ENCODE results near the gene CHD2. TPM values are rescaled to one million over a fixed set of nuclear protein-coding genes. Genes with fewer than 3 reads are reported as not detected.
"Not testable (repeated sequence)": the region's sequence is repeated elsewhere in the genome, so short reads cannot be mapped to it uniquely, and the experiment has no call there.

CHD2 gene
- polyA plus RNA-seq, 3 donors from 2014 or later: 24.7 to 77.7 (median 36.9) TPM

DNA sequence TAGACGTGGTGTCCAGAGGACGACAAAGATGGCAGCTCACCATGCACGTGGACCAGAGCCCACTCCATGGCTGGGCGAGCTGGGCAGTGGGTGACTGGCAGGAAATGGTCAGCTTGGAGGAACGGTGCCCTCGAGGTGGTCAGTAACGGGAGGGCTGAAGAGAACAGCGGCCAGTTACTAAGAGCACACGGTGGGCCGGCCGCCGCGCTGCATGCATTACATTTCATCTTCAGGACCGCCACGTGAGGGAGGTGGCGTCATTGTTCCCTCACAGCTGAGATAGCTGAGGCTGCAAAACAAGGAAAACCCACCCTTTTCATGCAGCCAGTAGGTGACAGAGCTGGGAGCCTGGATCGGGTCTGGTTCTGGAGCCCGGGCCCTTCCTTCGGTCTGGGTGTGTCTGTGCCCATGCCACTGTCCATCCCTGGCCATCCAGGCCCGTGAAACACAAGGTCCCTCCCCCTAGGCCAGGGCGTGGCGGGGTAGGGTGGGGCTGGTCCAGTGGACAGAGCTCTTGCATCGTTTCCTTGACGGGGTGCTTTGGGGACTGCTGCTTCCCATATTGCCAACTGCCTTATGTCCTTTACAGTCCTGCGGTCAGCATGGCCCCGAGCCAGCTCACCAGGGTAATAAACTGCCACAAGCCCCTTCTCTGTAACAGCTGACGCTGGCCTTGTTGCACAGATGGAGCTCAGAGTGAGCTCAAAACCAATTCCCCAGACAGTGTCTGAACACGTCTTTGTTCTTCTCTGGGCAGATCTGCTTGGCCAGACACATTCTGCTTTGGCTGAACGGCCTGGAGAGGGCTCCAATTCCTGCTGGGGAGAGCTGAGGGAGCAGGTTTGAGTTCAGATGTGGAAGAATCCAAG lies 137.1 kb downstream of the CHD2 start:
- Mint-ChIP-seq H3K36me3 (no peaks in the 10 kb centered on the region), H3K4me3 (no peak overlapping the region), H3K27me3 (ENCODE audit: low read depth in 3 of 3) (peaks cover 2 to 4% (median 4%) of the 10 kb centered on the region in 3 donors), H3K9me3 (no peaks in the 10 kb centered on the region), H3K4me1 (peaks cover 7% of the 10 kb centered on the region in 2 donors), H3K27ac (no peak overlapping the region)
- no peak for DNase-seq

DNA sequence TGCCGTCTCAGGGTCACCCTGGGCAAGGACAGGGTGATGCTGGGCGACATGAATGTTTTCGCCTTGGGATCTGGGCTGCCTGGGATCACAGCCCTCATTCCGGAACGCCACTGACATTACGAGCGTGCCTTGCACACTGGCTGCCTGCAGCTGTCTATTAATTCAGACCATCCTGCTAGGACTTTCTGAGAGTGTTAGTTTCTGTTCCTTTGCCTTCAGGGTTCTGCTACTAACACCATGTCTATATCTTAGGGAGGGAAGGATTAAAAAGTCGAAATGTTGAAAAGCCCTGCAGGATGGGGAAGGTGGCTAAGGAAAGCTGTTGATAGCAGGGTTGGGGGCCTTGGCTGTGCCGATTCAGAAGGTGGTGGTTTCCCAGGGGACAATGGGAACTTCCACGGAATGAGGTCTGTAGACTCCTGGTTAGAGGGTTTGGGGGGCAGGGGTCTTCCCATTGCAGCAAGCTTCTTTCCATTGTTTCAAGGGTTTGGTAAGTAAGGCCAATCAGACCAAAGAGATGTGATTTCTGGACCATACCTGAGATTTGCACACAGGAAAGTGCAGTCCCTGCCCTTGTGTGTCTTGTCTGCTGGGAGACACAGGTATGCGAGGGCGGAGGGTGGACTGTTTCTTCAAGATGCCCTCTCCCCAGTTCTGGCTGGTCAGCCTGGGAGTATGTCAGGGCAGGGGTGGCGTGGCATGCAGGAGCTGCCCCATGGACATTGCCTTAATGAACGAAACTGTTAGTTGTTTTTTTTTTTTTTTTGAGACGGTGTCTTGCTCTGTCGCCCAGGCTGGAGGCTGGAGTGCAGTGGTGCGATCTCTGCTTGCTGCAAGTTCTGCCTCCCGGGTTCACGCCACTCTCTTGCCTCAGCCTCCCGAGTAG lies 137.9 kb downstream of the CHD2 start:
- H3K36me3 Mint-ChIP-seq: no peaks in the 10 kb centered on the region
- DNase-seq: no peak
- no peak overlapping the region for H3K4me3 Mint-ChIP-seq
- H3K9me3 Mint-ChIP-seq: no peaks in the 10 kb centered on the region
- peaks cover 7% of the 10 kb centered on the region in 2 donors for H3K4me1 Mint-ChIP-seq
- H3K27me3 Mint-ChIP-seq (ENCODE audit: low read depth in 3 of 3): peaks cover 2 to 4% (median 4%) of the 10 kb centered on the region in 3 donors
- H3K27ac Mint-ChIP-seq: no peak overlapping the region

DNA sequence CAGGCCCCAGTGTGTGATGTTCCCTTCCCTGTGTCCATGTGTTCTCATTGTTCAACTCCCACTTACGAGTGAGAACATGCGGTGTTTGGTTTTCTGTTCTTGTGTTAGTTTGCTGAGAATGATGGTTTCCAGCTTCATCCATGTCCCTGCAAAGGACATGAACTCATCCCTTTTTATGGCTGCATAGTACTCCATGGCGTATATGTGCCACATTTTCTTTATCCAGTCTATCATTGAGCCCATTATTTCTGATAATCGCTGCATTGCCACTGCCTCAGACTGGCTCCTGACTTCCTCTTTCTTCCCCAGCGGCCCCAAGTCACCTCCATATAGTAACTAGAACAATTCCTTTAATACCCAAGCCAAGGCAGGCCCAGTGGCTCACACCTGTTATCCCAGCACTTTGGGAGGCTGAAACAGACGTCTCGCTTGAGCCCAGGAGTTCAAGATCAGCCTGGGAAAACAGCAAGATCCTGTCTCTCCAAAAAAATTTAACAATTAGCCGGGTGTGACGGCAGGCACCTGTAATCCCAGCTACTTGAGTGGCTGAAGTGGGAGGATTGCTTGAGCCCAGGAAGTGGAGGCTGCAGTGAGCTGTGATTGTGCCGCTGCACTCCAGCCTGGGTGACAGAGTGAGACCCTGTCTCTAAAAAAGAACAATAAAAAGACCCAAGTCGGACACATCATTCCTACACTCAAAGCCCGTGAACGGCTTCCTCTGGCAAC lies 139.6 kb downstream of the CHD2 start:
- not testable (repeated sequence) for H3K4me1 Mint-ChIP-seq

DNA sequence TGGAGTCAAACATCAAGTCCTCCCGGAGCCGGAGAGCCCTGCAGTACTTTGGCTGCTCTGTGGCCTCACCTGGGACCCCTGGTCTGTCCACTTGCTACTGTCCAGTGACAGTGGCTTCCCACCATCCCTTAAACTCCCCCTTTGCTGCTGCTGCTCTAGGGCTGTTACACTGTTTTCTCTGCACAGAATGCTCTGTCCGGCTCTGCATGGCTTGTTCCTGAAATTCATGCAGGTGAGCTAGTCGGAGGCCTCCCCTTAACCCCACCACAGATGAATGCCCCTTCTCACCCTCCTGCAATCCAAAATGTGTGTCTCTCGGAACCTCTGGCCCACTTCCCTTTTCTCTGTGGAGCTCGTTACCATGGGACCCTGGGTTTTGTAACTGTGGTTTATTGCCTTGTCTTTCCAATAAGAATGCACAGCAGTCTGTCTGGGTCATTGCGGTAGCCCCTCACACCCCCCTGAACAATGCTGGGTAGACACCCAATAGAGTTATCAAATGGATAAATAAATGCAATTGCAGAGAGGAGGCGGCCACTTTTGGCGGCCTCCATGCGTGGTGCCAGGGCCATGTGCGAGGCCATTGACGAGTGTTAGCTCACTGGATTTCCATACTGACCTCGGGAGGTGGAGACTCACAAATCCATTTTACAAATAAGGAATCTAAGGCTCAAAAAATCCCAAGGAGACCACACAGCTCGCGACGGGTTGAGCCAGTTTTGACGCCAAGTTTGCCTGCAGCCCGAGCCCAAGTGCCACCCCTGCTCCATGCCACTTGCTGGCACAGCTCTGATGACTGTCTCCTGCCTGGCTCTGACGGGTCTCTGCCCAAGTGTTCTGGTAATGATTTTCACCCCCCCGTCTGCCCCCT lies 140.4 kb downstream of the CHD2 start:
- no peak for DNase-seq
- Mint-ChIP-seq H3K36me3 (peaks cover 0 to 1% (median 0%) of the 10 kb centered on the region in 3 donors), H3K27ac (peak overlapping the region in 1 of 6 donors; percentile 59), H3K4me1 (peaks cover 6 to 7% of the 10 kb centered on the region in 2 donors), H3K4me3 (no peak overlapping the region), H3K27me3 (ENCODE audit: low read depth in 3 of 3) (peaks cover 2 to 4% (median 4%) of the 10 kb centered on the region in 3 donors), H3K9me3 (no peaks in the 10 kb centered on the region)

More for the DNA sequence above, 139.6 kb downstream of the CHD2 start:
- not testable (repeated sequence) for H3K27ac Mint-ChIP-seq; DNase-seq; H3K27me3 Mint-ChIP-seq (ENCODE audit: low read depth in 3 of 3); H3K9me3 Mint-ChIP-seq; H3K4me3 Mint-ChIP-seq; H3K36me3 Mint-ChIP-seq

DNA sequence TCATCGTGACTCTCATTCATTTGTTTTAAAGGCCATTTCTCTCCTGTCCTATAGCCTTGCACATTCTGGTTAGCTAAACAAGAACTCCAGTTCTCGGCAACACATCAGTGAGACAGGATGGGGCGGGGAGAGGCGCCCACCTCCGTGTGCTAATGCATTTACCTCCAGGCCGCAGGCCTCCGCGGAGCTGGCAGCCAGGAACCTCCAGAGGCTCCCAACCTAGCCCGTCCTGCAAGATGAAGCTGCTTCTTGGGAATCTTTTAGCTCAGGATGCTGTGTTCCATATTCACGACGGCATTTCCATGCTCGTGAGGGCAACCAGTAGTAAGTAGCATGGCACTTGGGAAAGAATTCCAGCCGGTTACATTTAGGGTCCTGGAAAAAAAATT lies 141.0 kb downstream of the CHD2 start:
- no peak overlapping the region for H3K4me3 Mint-ChIP-seq
- no peak for DNase-seq
- peaks cover 0 to 2% (median 2%) of the 10 kb centered on the region in 3 donors for H3K27me3 Mint-ChIP-seq (ENCODE audit: low read depth in 3 of 3)
- peaks cover 0 to 4% (median 3%) of the 10 kb centered on the region in 6 donors for H3K9me3 Mint-ChIP-seq
- H3K36me3 Mint-ChIP-seq: peaks cover 3 to 7% (median 4%) of the 10 kb centered on the region in 3 donors
- no peak overlapping the region for H3K27ac Mint-ChIP-seq
- peaks cover 3 to 6% of the 10 kb centered on the region in 2 donors for H3K4me1 Mint-ChIP-seq

DNA sequence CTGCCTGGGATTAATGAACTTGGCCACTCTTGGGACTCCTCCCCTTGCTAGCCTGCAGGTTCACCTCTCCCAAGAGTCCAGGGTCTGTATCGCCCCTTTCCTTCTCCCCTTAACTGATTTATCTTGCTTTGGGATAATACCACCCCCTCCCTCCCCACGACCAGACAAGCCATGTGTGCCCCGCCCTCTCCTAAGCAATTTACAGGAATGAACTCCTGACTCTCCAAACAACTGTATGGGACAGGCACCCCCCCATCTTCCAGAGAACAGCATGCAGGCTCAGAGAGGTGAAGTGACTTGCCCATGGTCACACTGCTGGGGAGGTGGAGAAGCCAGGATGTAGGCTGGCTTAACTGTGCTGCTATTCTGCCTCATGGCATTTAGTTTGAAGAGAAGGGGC lies 142.1 kb downstream of the CHD2 start:
- H3K9me3 Mint-ChIP-seq: peaks cover 0 to 6% (median 4%) of the 10 kb centered on the region in 6 donors
- DNase-seq: no peak
- peaks cover 0 to 4% (median 2%) of the 10 kb centered on the region in 3 donors for H3K27me3 Mint-ChIP-seq (ENCODE audit: low read depth in 3 of 3)
- H3K27ac Mint-ChIP-seq: no peak overlapping the region
- H3K4me3 Mint-ChIP-seq: no peak overlapping the region
- peaks cover 4 to 12% (median 4%) of the 10 kb centered on the region in 3 donors for H3K36me3 Mint-ChIP-seq
- H3K4me1 Mint-ChIP-seq: peaks cover 13% of the 10 kb centered on the region in 2 donors

DNA sequence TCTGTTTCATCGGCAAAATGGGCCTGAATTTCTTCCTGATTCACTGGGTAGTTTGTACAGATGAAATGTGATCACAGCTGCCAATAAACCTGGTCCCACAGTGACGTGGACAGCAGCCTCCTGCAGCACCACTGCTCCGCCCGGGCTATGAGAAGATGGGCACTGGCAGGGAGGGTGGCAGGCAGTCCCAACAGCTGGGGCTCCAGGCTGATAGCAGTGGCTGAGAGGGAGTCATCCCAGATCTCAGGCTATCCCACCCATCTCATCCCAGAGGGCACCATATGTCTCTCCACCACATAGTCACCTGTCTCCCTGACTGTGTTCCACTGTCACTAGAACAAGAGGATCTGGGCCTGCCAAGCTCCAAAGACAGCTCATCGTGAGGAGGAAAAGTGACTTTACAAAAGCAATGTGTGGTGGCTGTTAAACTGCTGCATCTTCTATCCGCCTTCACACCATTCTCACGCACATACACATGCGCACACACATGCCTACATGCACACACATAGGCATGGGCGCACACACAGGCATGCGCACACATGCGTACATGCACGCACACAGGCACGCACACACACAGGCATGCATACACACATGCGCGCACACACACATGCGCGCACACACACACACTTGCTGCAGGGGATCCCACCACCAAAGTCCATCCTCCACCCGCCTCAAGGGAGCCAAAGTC lies 142.7 kb downstream of the CHD2 start:
- DNase-seq: no peak
- Mint-ChIP-seq H3K4me1 (peaks cover 19% of the 10 kb centered on the region in 2 donors), H3K4me3 (no peak overlapping the region), H3K36me3 (peaks cover 4 to 12% (median 4%) of the 10 kb centered on the region in 3 donors), H3K9me3 (peaks cover 0 to 6% (median 4%) of the 10 kb centered on the region in 6 donors), H3K27ac (peak overlapping the region in 2 of 6 donors; percentile 46 to 71), H3K27me3 (ENCODE audit: low read depth in 3 of 3) (peaks cover 3 to 7% (median 4%) of the 10 kb centered on the region in 3 donors)

DNA sequence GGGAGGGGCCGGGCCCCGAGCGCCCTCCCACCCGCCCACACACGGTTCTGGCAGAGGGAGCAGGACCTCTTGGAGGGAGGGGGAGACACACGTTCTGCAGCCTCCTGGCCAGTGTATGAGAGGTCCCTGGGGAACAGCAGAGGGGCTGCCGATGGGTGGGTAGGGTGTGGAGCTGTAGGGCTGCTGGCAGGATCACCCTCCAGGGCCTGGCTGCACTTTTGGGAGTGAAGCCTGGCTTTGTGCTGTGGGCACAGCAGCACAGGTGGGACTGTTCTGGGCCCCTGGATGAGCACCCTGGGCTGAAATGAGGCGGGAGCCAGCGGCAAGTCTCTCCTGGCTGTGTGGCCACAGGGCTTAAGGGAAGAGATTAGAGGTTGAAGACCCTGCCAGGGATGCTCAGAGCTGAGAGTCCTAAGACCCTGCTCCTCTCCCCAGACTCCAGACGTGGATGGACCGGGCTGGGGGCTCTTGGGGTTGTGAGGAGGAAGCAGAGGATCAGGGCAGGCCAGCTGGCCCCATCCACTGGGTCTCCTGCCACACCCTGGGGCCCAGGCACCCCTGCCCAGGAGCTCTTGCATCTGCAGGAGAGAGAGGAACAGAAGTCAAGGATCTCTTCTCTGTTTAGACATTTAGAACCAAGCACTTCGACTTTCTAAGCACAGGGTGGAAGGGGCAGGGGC lies 143.6 kb downstream of the CHD2 start:
- peaks cover 2 to 7% (median 5%) of the 10 kb centered on the region in 3 donors for H3K27me3 Mint-ChIP-seq (ENCODE audit: low read depth in 3 of 3)
- H3K4me3 Mint-ChIP-seq: no peak overlapping the region
- peaks cover 0 to 6% (median 4%) of the 10 kb centered on the region in 6 donors for H3K9me3 Mint-ChIP-seq
- H3K27ac Mint-ChIP-seq: peak overlapping the region in 1 of 6 donors; percentile 72
- DNase-seq: no peak
- H3K4me1 Mint-ChIP-seq: peaks cover 28% of the 10 kb centered on the region in 2 donors
- H3K36me3 Mint-ChIP-seq: peaks cover 4 to 12% (median 4%) of the 10 kb centered on the region in 3 donors

DNA sequence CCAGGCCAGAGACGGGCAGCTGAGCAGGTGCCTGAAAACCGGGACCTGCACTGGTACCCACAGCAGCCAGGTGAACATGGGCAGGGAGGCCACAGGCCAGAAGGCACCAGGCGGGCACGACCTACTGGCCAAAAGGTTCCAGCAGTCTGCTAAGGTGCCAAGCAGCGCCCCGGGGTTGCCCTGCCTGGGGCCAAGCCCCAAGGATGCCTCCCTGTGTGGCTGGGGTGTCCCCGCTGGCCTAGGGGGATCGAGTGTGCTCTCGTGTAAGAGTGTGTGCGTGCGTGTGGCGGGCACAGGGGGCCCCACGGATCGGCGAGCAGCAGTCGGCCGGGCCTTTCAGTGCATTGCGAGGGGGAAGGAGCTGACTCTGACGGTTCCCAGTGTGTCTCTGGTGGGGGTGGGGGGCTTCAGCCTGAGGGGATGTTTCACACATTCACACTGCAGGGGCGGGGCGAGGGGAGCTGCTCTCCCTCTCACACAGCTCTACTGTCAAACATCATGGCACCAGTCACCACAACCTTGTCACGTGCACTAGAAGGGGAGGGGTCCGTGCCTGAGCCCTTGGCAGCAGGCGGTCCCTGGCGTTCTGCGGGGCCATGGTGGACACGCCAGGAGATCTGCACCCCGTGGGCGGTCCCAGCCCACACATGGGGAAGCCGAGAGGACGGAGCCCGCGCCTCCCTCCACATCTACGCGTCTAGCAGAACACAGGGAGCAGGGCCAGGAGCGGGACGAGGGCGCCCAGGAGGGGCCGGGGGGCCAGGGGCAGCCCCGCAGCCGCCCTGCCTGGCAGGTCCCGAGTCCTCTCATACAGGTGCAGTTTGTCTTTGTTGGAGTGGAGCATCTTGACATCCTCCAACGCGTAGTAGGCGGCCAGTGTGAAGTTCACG lies 144.4 kb downstream of the CHD2 start:
- H3K9me3 Mint-ChIP-seq: peaks cover 0 to 6% (median 4%) of the 10 kb centered on the region in 6 donors
- peaks cover 2 to 7% (median 6%) of the 10 kb centered on the region in 3 donors for H3K27me3 Mint-ChIP-seq (ENCODE audit: low read depth in 3 of 3)
- H3K27ac Mint-ChIP-seq: no peak overlapping the region
- H3K4me1 Mint-ChIP-seq: peaks cover 36% of the 10 kb centered on the region in 2 donors
- no peak overlapping the region for H3K4me3 Mint-ChIP-seq
- peaks cover 4 to 12% (median 4%) of the 10 kb centered on the region in 3 donors for H3K36me3 Mint-ChIP-seq
- no peak for DNase-seq

DNA sequence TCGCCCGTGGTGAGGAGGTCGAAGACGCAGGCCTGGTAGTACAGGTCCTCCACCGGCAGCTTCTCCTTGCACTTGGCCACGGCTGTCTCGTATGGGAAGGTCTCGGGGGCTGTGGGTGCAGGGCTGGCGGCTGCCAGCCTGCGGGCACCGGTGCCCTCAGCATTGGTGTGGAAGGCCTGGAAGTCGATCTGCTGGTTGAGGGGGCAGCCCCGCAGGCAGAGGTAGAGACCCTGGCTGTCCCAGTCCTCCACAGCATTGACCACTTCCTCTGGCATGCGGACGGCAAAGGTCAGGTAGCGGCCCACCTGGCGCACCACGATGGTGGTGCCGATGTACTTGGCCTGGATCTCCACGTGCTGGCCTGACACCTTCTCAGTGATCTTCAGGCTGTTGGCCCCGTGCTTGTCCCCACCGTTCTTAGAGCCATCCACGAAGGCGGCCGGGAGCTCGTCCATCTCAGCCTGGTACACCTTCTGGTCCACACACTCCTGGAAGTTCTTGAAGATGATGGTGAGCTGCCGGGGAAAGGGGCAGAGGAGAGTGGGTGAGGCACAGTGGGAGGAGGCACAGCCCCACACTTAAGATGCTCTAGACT lies 145.2 kb downstream of the CHD2 start:
- H3K36me3 Mint-ChIP-seq: peaks cover 4 to 12% (median 4%) of the 10 kb centered on the region in 3 donors
- H3K27me3 Mint-ChIP-seq (ENCODE audit: low read depth in 3 of 3): peaks cover 2 to 10% (median 8%) of the 10 kb centered on the region in 3 donors
- H3K4me3 Mint-ChIP-seq: no peak overlapping the region
- peaks cover 0 to 6% (median 4%) of the 10 kb centered on the region in 6 donors for H3K9me3 Mint-ChIP-seq
- DNase-seq: no peak
- H3K4me1 Mint-ChIP-seq: peaks cover 43 to 44% of the 10 kb centered on the region in 2 donors
- peak overlapping the region in 2 of 6 donors; percentile 88 to 89 for H3K27ac Mint-ChIP-seq
